IMR-90 (cell line): ENCODE measurements around the gene TBCD.

Experiments used
- MXI1 ChIP-seq: IDR thresholded peaks from 2 replicates; pipeline ENCODE4 v1.6.1; 2012; ENCODE audit warnings: low read depth, mild to moderate bottlenecking, low read length, moderate library complexity, borderline replicate concordance
- TF ChIP-seq, protein P1 (sequence below): conservative IDR thresholded peaks from 2 replicates; pipeline ENCODE4 v1.5.1; 2012; ENCODE audit warnings: mild to moderate bottlenecking, low read depth, low read length, improper control_type of control experiment

GRCh38 chr17:82814834-82815233, 63.0 kb downstream of the TBCD start:
- TF ChIP-seq, protein P1, sequence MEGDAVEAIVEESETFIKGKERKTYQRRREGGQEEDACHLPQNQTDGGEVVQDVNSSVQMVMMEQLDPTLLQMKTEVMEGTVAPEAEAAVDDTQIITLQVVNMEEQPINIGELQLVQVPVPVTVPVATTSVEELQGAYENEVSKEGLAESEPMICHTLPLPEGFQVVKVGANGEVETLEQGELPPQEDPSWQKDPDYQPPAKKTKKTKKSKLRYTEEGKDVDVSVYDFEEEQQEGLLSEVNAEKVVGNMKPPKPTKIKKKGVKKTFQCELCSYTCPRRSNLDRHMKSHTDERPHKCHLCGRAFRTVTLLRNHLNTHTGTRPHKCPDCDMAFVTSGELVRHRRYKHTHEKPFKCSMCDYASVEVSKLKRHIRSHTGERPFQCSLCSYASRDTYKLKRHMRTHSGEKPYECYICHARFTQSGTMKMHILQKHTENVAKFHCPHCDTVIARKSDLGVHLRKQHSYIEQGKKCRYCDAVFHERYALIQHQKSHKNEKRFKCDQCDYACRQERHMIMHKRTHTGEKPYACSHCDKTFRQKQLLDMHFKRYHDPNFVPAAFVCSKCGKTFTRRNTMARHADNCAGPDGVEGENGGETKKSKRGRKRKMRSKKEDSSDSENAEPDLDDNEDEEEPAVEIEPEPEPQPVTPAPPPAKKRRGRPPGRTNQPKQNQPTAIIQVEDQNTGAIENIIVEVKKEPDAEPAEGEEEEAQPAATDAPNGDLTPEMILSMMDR = no peak
- TF ChIP-seq MXI1 = no peak
